Spleen (tissue), 11 donors: ENCODE measurements around the gene TIMM50. TPM values are rescaled to one million over a fixed set of nuclear protein-coding genes. Genes with fewer than 3 reads are reported as not detected.
"Not testable (repeated sequence)": the region's sequence is repeated elsewhere in the genome, so short reads cannot be mapped to it uniquely, and the experiment has no call there.

Experiments
- DNase-seq: peaks from one replicate; pipeline ENCODE4 v3.0.0-alpha.2; 2020
- H3K27ac ChIP-seq, 8 donors: fragments of 200-600 bp; sonication (generic) in 7 of 8; 1 replicate in 4 of 8; 2 replicates in 4 of 8; pipeline versions ENCODE4 v1.5.0 to v1.8.0; 2016 to 2021; ENCODE audit warnings: inconsistent platforms in 4 of 8, mild to moderate bottlenecking in 4 of 8, moderate library complexity in 1 of 8
- H3K27me3 ChIP-seq, 7 donors: fragments of 200-600 bp; sonication (generic) in 6 of 7; replicated peaks in 1 of 7; 1 replicate in 4 of 7; 2 replicates in 3 of 7; pipeline versions ENCODE4 v1.5.0 to v1.8.0; 2016 to 2021; ENCODE audit warnings: inconsistent platforms in 3 of 7, mild to moderate bottlenecking in 1 of 7
- H3K36me3 ChIP-seq, 6 donors: fragments of 200-600 bp; sonication (generic) in 5 of 6; 1 replicate in 4 of 6; 2 replicates in 2 of 6; pipeline versions ENCODE4 v1.5.0 to v1.8.0; 2016 to 2021; ENCODE audit warnings: inconsistent platforms in 2 of 6
- H3K4me1 ChIP-seq, 6 donors: fragments of 200-600 bp; sonication (generic) in 5 of 6; 1 replicate in 3 of 6; 2 replicates in 3 of 6; pipeline versions ENCODE4 v1.5.0 to v1.8.0; 2016 to 2021; ENCODE audit warnings: inconsistent platforms in 3 of 6
- H3K4me3 ChIP-seq, 8 donors: fragments of 200-600 bp; sonication (generic) in 7 of 8; 1 replicate in 4 of 8; 2 replicates in 4 of 8; pipeline versions ENCODE4 v1.5.0 to v1.8.0; 2016 to 2021; ENCODE audit warnings: inconsistent platforms in 4 of 8, mild to moderate bottlenecking in 4 of 8, moderate library complexity in 2 of 8
- H3K9me3 ChIP-seq, 8 donors: fragments of 200-600 bp; sonication (generic) in 7 of 8; 1 replicate in 4 of 8; 2 replicates in 4 of 8; pipeline versions ENCODE4 v1.5.0 to v1.8.0; 2016 to 2021; ENCODE audit warnings: inconsistent platforms in 4 of 8
- CTCF ChIP-seq, 11 experiments: fragments of 200-600 bp in 7 of 11; fragments of 450-650 bp in 4 of 11; sonication (generic) in 4 of 11; IDR thresholded peaks in 8 of 11; conservative IDR thresholded peaks in 3 of 11; 1 replicate in 7 of 11; 2 replicates in 4 of 11; pipeline versions ENCODE4 v1.4.0 to v1.8.0; 2016 to 2021; ENCODE audit warnings: antibody characterized with exemption in 11 of 11, inconsistent platforms in 4 of 11, mild to moderate bottlenecking in 1 of 11
- POLR2A ChIP-seq, 3 donors: fragments of 450-650 bp; IDR thresholded peaks; one replicate each; pipeline ENCODE4 v1.5.1; 2017; ENCODE audit warnings: antibody characterized with exemption in 3 of 3, mild to moderate bottlenecking in 1 of 3
- POLR2AphosphoS5 ChIP-seq, 3 donors: sonication (generic); formaldehyde crosslinking; IDR thresholded peaks; one replicate each; pipeline ENCODE4 v1.5.1; 2017; ENCODE audit warnings: antibody characterized with exemption in 3 of 3
- WGBS, 5 donors: extraction: QIAGEN DNeasy Blood & Tissue Kit in 3 of 5; methylation state at CpG; one replicate each; pipeline versions ENCODE4 v1.1.5 to v1.1.7; 2013 to 2018; 5-methylcytosine and 5-hydroxymethylcytosine counted together
- intact Hi-C: fragments of 100-400 bp; cut with DNase I; formaldehyde crosslinking; loops from one replicate; pipeline ENCODE4 v1.15.0; 2023; ENCODE audit warnings: low total_unique reads
- polyA plus RNA-seq, 3 donors: library from polyadenylated mRNA; stranded (reverse); fragments of 200-250 nt; gene quantifications; one replicate each; pipeline ENCODE4 v1.2.1, GENCODE V29; 2013
- total RNA-seq, 7 donors: library from RNA; depleted of rRNA in 3 of 7; stranded (reverse); fragments of >200 nt in 3 of 7; fragmentation: NEBNext Ultra II Directional in 4 of 7; extraction: Animal tissue kit (Norgen Biotek cat#: 25700) in 4 of 7; gene quantifications; one replicate each; pipeline versions ENCODE4 v1.1.0 to v1.2.1, GENCODE V29; 2016 to 2021
- donor health status: healthy with polysubstance abuse.
- donor health status: DM: no; HTN: no; CAD: no; lungs with moderate emphysema.
- donor health status: DM: no; HTN: no; CAD: no.
- donor health status: Bipolar disorder and iron deficiency.
- donor health status: healthy.
- donor health status: DM: no; HTN: no; CAD: no.
- donor health status: DM: yes; HTN: yes; CAD: no.

TIMM50 gene
- total and polyA plus RNA-seq, 10 donors, result 30.3 to 51.5 (median 41.3) TPM

- H3K4me3 ChIP-seq, result peak overlapping the region; percentile 60 to 97 (median 82)
- intact Hi-C loops, result loop anchor here (10.0 kb wide), 1 partner anchor 88 kb away; the partner anchor contains the start of gene EID2B
- WGBS, 5 donors, result 80 to 92% (median 85%) methylated on average over 16 of the region's 16 CpGs
- DNase-seq, result no peak
- H3K27ac ChIP-seq, result peak overlapping the region in 5 of 8 donors; percentile 94 to 97 (median 96)
- no peak for TF ChIP-seq POLR2AphosphoS5 (IDR thresholded peaks at IDR 0.05)
- TF ChIP-seq POLR2A (IDR thresholded peaks at IDR 0.05), result no peak
- no peak for TF ChIP-seq CTCF (IDR thresholded peaks at IDR 0.05 in 8 of 11, conservative IDR thresholded peaks at IDR 0.05 in 3 of 11)
- H3K9me3 ChIP-seq, result no peaks in the 10 kb centered on the region
- no peaks in the 10 kb centered on the region for H3K27me3 ChIP-seq
- peaks cover 0 to 32% (median 2%) of the 10 kb centered on the region in 6 donors for H3K36me3 ChIP-seq
- peaks cover 42 to 70% (median 60%) of the 10 kb centered on the region in 6 donors for H3K4me1 ChIP-seq
Observed at GRCh38 chr19:39446365-39447084, 34.1 kb upstream of the TIMM50 start.

GRCh38 chr19:39448271-39448670 is 32.4 kb upstream of the TIMM50 start:
- TF ChIP-seq CTCF (IDR thresholded peaks at IDR 0.05 in 8 of 11, conservative IDR thresholded peaks at IDR 0.05 in 3 of 11) (no peak), POLR2AphosphoS5 (IDR thresholded peaks at IDR 0.05) (no peak), POLR2A (IDR thresholded peaks at IDR 0.05) (no peak)
- H3K27ac ChIP-seq, result peak overlapping the region in 3 of 8 donors; percentile 18 to 47 (median 39)
- peak overlapping the region in 3 of 8 donors; percentile 2 to 18 (median 2) for H3K4me3 ChIP-seq
- H3K4me1 ChIP-seq, result peaks cover 42 to 84% (median 65%) of the 10 kb centered on the region in 6 donors
- peaks cover 0 to 49% (median 13%) of the 10 kb centered on the region in 6 donors for H3K36me3 ChIP-seq
- no peaks in the 10 kb centered on the region for H3K27me3 ChIP-seq
- DNase-seq, result peak; percentile 81
- WGBS, 5 donors, result 23 to 55% (median 40%) methylated on average over 3 of the region's 3 CpGs
- intact Hi-C loops, result loop anchor here (10.0 kb wide), 1 partner anchor 87 kb away; the partner anchor contains the start of gene EID2B
- H3K9me3 ChIP-seq, result no peaks in the 10 kb centered on the region

GRCh38 chr19:39449116-39449797 is 31.4 kb upstream of the TIMM50 start:
- Histone ChIP-seq H3K36me3 (peaks cover 0 to 59% (median 22%) of the 10 kb centered on the region in 6 donors), H3K9me3 (no peaks in the 10 kb centered on the region), H3K27ac (peak overlapping the region in 3 of 8 donors; percentile 16 to 47 (median 34)), H3K4me3 (peak overlapping the region in 1 of 8 donors; percentile 18), H3K4me1 (peaks cover 40 to 88% (median 63%) of the 10 kb centered on the region in 6 donors), H3K27me3 (no peaks in the 10 kb centered on the region)
- TF ChIP-seq CTCF (IDR thresholded peaks at IDR 0.05 in 8 of 11, conservative IDR thresholded peaks at IDR 0.05 in 3 of 11), result no peak
- TF ChIP-seq POLR2AphosphoS5 (IDR thresholded peaks at IDR 0.05), result no peak
- TF ChIP-seq POLR2A (IDR thresholded peaks at IDR 0.05), result no peak
- WGBS, 5 donors, result 68 to 75% (median 71%) methylated on average over 7 to 8 of the region's 8 CpGs
- DNase-seq, result no peak
- intact Hi-C loops, result loop anchor here (10.0 kb wide), 1 partner anchor 86 kb away; the partner anchor contains the start of gene EID2B

GRCh38 chr19:39451257-39451656 is 29.4 kb upstream of the TIMM50 start:
- peaks cover 37 to 78% (median 54%) of the 10 kb centered on the region in 6 donors for H3K4me1 ChIP-seq
- H3K4me3 ChIP-seq, intact Hi-C loops, H3K9me3 ChIP-seq, H3K27me3 ChIP-seq, DNase-seq, H3K27ac ChIP-seq: not testable (repeated sequence)
- peaks cover 0 to 79% (median 30%) of the 10 kb centered on the region in 6 donors for H3K36me3 ChIP-seq
- 92 to 97% (median 96%) methylated on average over 8 of the region's 8 CpGs for WGBS, 5 donors
